K562 (cell line): ENCODE results near the gene ODAD2. TPM values are rescaled to one million over a fixed set of nuclear protein-coding genes. Genes with fewer than 3 reads are reported as not detected.
"Not testable (repeated sequence)": the region's sequence is repeated elsewhere in the genome, so short reads cannot be mapped to it uniquely, and the experiment has no call there.

Experiments used
- ATAC-seq: fragments of 200-7000 bp; cut with Tn5 transposase; 3 replicates; pipeline ENCODE4 v1.9.1; 2020; ENCODE audit warnings: moderate library complexity
- BruUV-seq: library from RNA; stranded (reverse); fragments of 400-500 nt; replicated peaks from 2 replicates; lab custom pipeline; 2021; lab: Mats Ljungman, UMichigan
- CTCF ChIA-PET: fragments of 300-600 bp; formaldehyde crosslinking; extraction: SDS; loops from one replicate; lab custom pipeline; 2021; ENCODE audit warnings: low intra/inter-chr PET ratio; lab: Yijun Ruan, JAX
- POLR2A ChIA-PET: fragments of 300-600, 350-650 bp; sonication (Branson Sonifier 250); formaldehyde crosslinking; extraction: SDS; loops from one replicate; lab custom pipeline; 2021; ENCODE audit warnings: antibody characterized with exemption, inconsistent platforms; lab: Yijun Ruan, JAX
- DNase-seq, 4 experiments: peaks; one replicate each; pipeline versions ENCODE4 v3.0.0 to v3.0.0-alpha.2; 2011 to 2018; ENCODE audit warnings: low spot score in 3 of 4, mixed read lengths in 3 of 4; ENCODE audit errors: extremely low read depth in 1 of 4
- FAIRE-seq: peaks from 2 replicates; lab custom pipeline; 2011; peaks lifted over from hg19 to GRCh38; lab: Jason Lieb, UNC
- H2AFZ ChIP-seq: 2 replicates; pipeline ENCODE4 v1.6.0; 2011; ENCODE audit warnings: low read depth, low read length, control low read depth, inconsistent platforms
- H3K27ac ChIP-seq: fragments of 200-600 bp; 3 replicates; pipeline ENCODE4 v1.8.0; 2011; ENCODE audit warnings: low read depth, mild to moderate bottlenecking, control low read depth, inconsistent platforms, low read length, moderate library complexity, mixed read lengths; ENCODE audit errors: extremely low read depth
- H3K27me3 ChIP-seq, 2 experiments: fragments of 300-600 bp in 1 of 2; 2 replicates in 1 of 2; 3 replicates in 1 of 2; pipeline versions ENCODE4 v1.6.0 to v1.8.0; 2011; ENCODE audit warnings: inconsistent platforms in 2 of 2, low read length in 2 of 2, mild to moderate bottlenecking in 1 of 2, mixed read lengths in 1 of 2, moderate library complexity in 1 of 2; ENCODE audit not compliant: control insufficient read depth in 2 of 2, insufficient read depth in 2 of 2
- H3K36me3 ChIP-seq: fragments of 300-600 bp; 3 replicates; pipeline ENCODE4 v1.8.0; 2011; ENCODE audit warnings: mild to moderate bottlenecking, low read length, inconsistent platforms; ENCODE audit not compliant: control insufficient read depth, insufficient read depth
- H3K4me1 ChIP-seq, 2 experiments: fragments of 200-600 bp in 1 of 2; replicated peaks in 1 of 2; 2 replicates in 1 of 2; 3 replicates in 1 of 2; pipeline versions ENCODE4 v1.5.1 to v1.8.0; 2011; ENCODE audit warnings: inconsistent platforms in 2 of 2, low read length in 2 of 2, mild to moderate bottlenecking in 1 of 2, mixed read lengths in 1 of 2, moderate library complexity in 1 of 2; ENCODE audit not compliant: control insufficient read depth in 2 of 2, insufficient read depth in 2 of 2
- H3K4me2 ChIP-seq: 2 replicates; pipeline ENCODE4 v1.6.1; 2011; ENCODE audit warnings: low read length, control low read depth, inconsistent platforms, mixed read lengths; ENCODE audit not compliant: insufficient read depth
- H3K4me3 ChIP-seq: fragments of 200-600 bp; sonication (generic), shearing (Covaris generic); 2 replicates; pipeline ENCODE4 v1.5.1; 2016; ENCODE audit warnings: control low read depth, inconsistent platforms
- H3K79me2 ChIP-seq: fragments of 200-600 bp; 3 replicates; pipeline ENCODE4 v1.8.0; 2011; ENCODE audit warnings: low read length, inconsistent platforms; ENCODE audit not compliant: control insufficient read depth, insufficient read depth
- H3K9ac ChIP-seq, 2 experiments: 2 replicates each; pipeline versions ENCODE4 v1.6.0 to v1.6.1; 2011; ENCODE audit warnings: low read depth in 2 of 2, low read length in 2 of 2, control low read depth in 1 of 2, inconsistent platforms in 1 of 2, mild to moderate bottlenecking in 1 of 2, mixed read lengths in 1 of 2; ENCODE audit not compliant: insufficient read depth in 1 of 2
- H3K9me1 ChIP-seq: one replicate; pipeline ENCODE4 v1.6.0; 2011; ENCODE audit warnings: inconsistent platforms, mild to moderate bottlenecking, low read length, moderate library complexity; ENCODE audit not compliant: control insufficient read depth, insufficient read depth
- H3K9me3 ChIP-seq: replicated peaks from 2 replicates; pipeline ENCODE4 v1.5.1; 2011; ENCODE audit warnings: low read depth, low read length, inconsistent platforms; ENCODE audit not compliant: control insufficient read depth, insufficient read depth
- H4K20me1 ChIP-seq: replicated peaks from 2 replicates; pipeline ENCODE4 v1.6.1; 2011; ENCODE audit warnings: low read length, inconsistent platforms, mixed read lengths; ENCODE audit not compliant: control insufficient read depth, insufficient read depth
- KDM1A ChIP-seq, 2 experiments: fragments of 450-650 bp; IDR thresholded peaks; 2 replicates each; pipeline ENCODE4 v1.6.1; 2016; ENCODE audit warnings: mild to moderate bottlenecking in 2 of 2
- KDM5B ChIP-seq: fragments of 200-600 bp; sonication (generic); IDR thresholded peaks from 2 replicates; pipeline ENCODE4 v1.6.1; 2012; ENCODE audit warnings: low read depth, mild to moderate bottlenecking, moderate library complexity, low read length, control low read depth, inconsistent platforms; ENCODE audit not compliant: insufficient replicate concordance
- MECOM ChIP-seq: fragments of 250-450 bp; sonication (Bioruptor Pico); IDR thresholded peaks from 2 replicates; pipeline ENCODE4 v1.8.0; 2022; ENCODE audit warnings: inconsistent platforms
- NFIC ChIP-seq: fragments of 450-650 bp; IDR thresholded peaks from 2 replicates; pipeline ENCODE4 v1.6.1; 2017; ENCODE audit warnings: mild to moderate bottlenecking, inconsistent platforms
- NR2F6 ChIP-seq: fragments of 450-650 bp; formaldehyde crosslinking; IDR thresholded peaks from 2 replicates; pipeline ENCODE4 v1.4.0; 2020; ENCODE audit warnings: mild to moderate bottlenecking
- POLR2A ChIP-seq: fragments of 450-650 bp; conservative IDR thresholded peaks from 2 replicates; pipeline ENCODE4 v1.6.1; 2016
- POLR2B ChIP-seq: fragments of 450-650 bp; IDR thresholded peaks from 2 replicates; pipeline ENCODE4 v1.6.1; 2018; ENCODE audit warnings: low read depth; ENCODE audit not compliant: partially characterized antibody
- SMARCA5 ChIP-seq: fragments of 450-650 bp; IDR thresholded peaks from 2 replicates; pipeline ENCODE4 v1.6.1; 2016
- ZBTB8A ChIP-seq: fragments of 450-650 bp; IDR thresholded peaks from 2 replicates; pipeline ENCODE4 v1.6.1; 2018; ENCODE audit warnings: mild to moderate bottlenecking, moderate library complexity; ENCODE audit not compliant: partially characterized antibody
- ZNF408 ChIP-seq: fragments of 250-450 bp; sonication (Bioruptor Pico); IDR thresholded peaks from 2 replicates; pipeline ENCODE4 v1.4.0; 2020; ENCODE audit warnings: low read depth, mild to moderate bottlenecking, moderate library complexity
- ZNF584 ChIP-seq: fragments of 200-800 bp; sonication (Bioruptor generic); IDR thresholded peaks from 2 replicates; pipeline ENCODE4 v1.6.1; 2016; ENCODE audit warnings: low read depth, mild to moderate bottlenecking, missing genetic modification characterization, missing compliant biosample characterization
- WGBS: fragments of 100-300 bp; shearing (Covaris generic); methylation state at CpG from one replicate; pipeline ENCODE4 v1.1.6; 2016; ENCODE audit warnings: low coverage, mixed read lengths; ENCODE audit not compliant: insufficient coverage; ENCODE audit errors: missing lambda C conversion rate; 5-methylcytosine and 5-hydroxymethylcytosine counted together
- in situ Hi-C: fragments of 300-500 bp; cut with MboI; formaldehyde crosslinking; loops from 4 replicates; pipeline ENCODE4 v1.15.0; 2018; ENCODE audit warnings: inconsistent platforms, mixed read lengths
- intact Hi-C: fragments of 100-400 bp; cut with micrococcal nuclease; formaldehyde crosslinking; loops from 2 replicates; pipeline ENCODE4 v1.14.2; 2022
- polyA plus RNA-seq, 8 experiments: library from polyadenylated mRNA; depleted of rRNA in 4 of 8; stranded (reverse) in 5 of 8; unstranded in 3 of 8; fragments of >200 nt; fragmentation: Nextera tagmentation in 2 of 8; fragmentation: Illumina TruSeq in 1 of 8; extraction: Ambion mirVana in 2 of 8; extraction: Trizol in 1 of 8; gene quantifications; 2 replicates each; pipeline versions ENCODE4 v1.2.1 to v1.2.3, GENCODE V29; 2011 to 2014; ENCODE audit warnings: inconsistent platforms in 1 of 8, missing spikeins in 1 of 8
- total RNA-seq, 7 experiments: library from RNA; depleted of rRNA in 6 of 7; stranded (reverse); fragments of >200 nt in 6 of 7; fragmentation: Illumina TruSeq in 2 of 7; extraction: Trizol in 2 of 7; gene quantifications; 2 replicates each; pipeline versions ENCODE4 v1.2.1 to v1.2.3, GENCODE V29; 2011 to 2021; ENCODE audit warnings: low replicate concordance in 1 of 7
- TF ChIP-seq, protein P1 (sequence below): fragments of 250-450 bp; sonication (Bioruptor Pico); IDR thresholded peaks from 2 replicates; pipeline ENCODE4 v1.4.0; 2020; ENCODE audit warnings: mild to moderate bottlenecking, moderate library complexity, borderline replicate concordance
- TF ChIP-seq, protein P2 (sequence below), 2 experiments: fragments of 450-650 bp in 1 of 2; sonication (generic) in 1 of 2; formaldehyde crosslinking in 1 of 2; IDR thresholded peaks in 1 of 2; conservative IDR thresholded peaks in 1 of 2; 2 replicates each; pipeline versions ENCODE4 v1.6.1 to v1.8.1; 2016 to 2023; ENCODE audit warnings: mild to moderate bottlenecking in 2 of 2, moderate library complexity in 2 of 2, inconsistent platforms in 1 of 2, missing genetic modification reagents in 1 of 2

The ODAD2 gene
- total and polyA plus RNA-seq, 9 of the 15 experiments (the other 6 are each of a cell fraction or from before 2014, with no cell fraction given), result not detected

- CTCF ChIA-PET, H3K4me1 ChIP-seq, ATAC-seq, H3K4me3 ChIP-seq, H3K9me1 ChIP-seq, DNase-seq, BruUV-seq, H3K4me2 ChIP-seq, POLR2A ChIA-PET, H3K9me3 ChIP-seq, H3K36me3 ChIP-seq, H3K27me3 ChIP-seq, H2AFZ ChIP-seq, intact Hi-C loops, H3K9ac ChIP-seq, H3K27ac ChIP-seq, H3K79me2 ChIP-seq, H4K20me1 ChIP-seq, FAIRE-seq: not testable (repeated sequence)
- in situ Hi-C loops, result loop anchor here (5.0 kb wide), 1 partner anchor 688 kb away; no protein-coding TSS in a partner anchor
- WGBS, result 2% methylated on average over 7 of the region's 7 CpGs
Measured at GRCh38 chr10:27969931-27970330, 28.9 kb downstream of the ODAD2 start.

- DNase-seq (no peak), FAIRE-seq (no peak), ATAC-seq (no peak)
- H4K20me1 ChIP-seq, result no peaks in the 10 kb centered on the region
- ChIA-PET POLR2A (no interaction called here), CTCF (no interaction called here)
- no peaks in the 10 kb centered on the region for H3K9me1 ChIP-seq
- in situ Hi-C loops, result no loop called here
- no peaks in the 10 kb centered on the region for H3K36me3 ChIP-seq
- no peaks in the 10 kb centered on the region for H3K4me1 ChIP-seq
- H3K9me3 ChIP-seq, result no peaks in the 10 kb centered on the region
- H3K4me2 ChIP-seq, result no peak overlapping the region
- no peaks in the 10 kb centered on the region for H3K79me2 ChIP-seq
- no TSS peak for BruUV-seq
- no peaks in the 10 kb centered on the region for H3K27me3 ChIP-seq
- intact Hi-C loops, result no loop called here
- H3K4me3 ChIP-seq, result no peak overlapping the region
- no peak overlapping the region for H2AFZ ChIP-seq
- H3K9ac ChIP-seq, result no peak overlapping the region
- H3K27ac ChIP-seq, result no peak overlapping the region
- WGBS, result 0% methylated on average over 5 of the region's 6 CpGs
- TF ChIP-seq ZBTB8A (no peak), NR2F6 (CRISPR knock-in tag) (no peak), POLR2B (no peak), ZNF408 (no peak), MECOM (no peak), SMARCA5 (no peak), POLR2A (no peak), KDM1A (IDR thresholded peaks at IDR 0.05) (no peak), ZNF584 (CRISPR knock-in tag) (no peak), KDM5B (no peak), NFIC (no peak)
- TF ChIP-seq, protein P1, sequence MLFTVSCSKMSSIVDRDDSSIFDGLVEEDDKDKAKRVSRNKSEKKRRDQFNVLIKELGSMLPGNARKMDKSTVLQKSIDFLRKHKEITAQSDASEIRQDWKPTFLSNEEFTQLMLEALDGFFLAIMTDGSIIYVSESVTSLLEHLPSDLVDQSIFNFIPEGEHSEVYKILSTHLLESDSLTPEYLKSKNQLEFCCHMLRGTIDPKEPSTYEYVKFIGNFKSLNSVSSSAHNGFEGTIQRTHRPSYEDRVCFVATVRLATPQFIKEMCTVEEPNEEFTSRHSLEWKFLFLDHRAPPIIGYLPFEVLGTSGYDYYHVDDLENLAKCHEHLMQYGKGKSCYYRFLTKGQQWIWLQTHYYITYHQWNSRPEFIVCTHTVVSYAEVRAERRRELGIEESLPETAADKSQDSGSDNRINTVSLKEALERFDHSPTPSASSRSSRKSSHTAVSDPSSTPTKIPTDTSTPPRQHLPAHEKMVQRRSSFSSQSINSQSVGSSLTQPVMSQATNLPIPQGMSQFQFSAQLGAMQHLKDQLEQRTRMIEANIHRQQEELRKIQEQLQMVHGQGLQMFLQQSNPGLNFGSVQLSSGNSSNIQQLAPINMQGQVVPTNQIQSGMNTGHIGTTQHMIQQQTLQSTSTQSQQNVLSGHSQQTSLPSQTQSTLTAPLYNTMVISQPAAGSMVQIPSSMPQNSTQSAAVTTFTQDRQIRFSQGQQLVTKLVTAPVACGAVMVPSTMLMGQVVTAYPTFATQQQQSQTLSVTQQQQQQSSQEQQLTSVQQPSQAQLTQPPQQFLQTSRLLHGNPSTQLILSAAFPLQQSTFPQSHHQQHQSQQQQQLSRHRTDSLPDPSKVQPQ, result no peak
- TF ChIP-seq, protein P2, sequence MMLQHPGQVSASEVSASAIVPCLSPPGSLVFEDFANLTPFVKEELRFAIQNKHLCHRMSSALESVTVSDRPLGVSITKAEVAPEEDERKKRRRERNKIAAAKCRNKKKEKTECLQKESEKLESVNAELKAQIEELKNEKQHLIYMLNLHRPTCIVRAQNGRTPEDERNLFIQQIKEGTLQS (IDR thresholded peaks at IDR 0.05), result no peak
- TF ChIP-seq, protein P2 (CRISPR knock-in tag; conservative IDR thresholded peaks at IDR 0.05), result no peak
Measured at GRCh38 chr10:27959093-27959715, 39.7 kb downstream of the ODAD2 start.
